LNCaP clone FGC (cell line): ENCODE measurements around the gene PDIA2.

Experiments
- DNase-seq: peaks from one replicate; pipeline ENCODE4 v3.0.0-alpha.2; 2011; ENCODE audit warnings: low read depth
- H3K4me3 ChIP-seq: 2 replicates; pipeline ENCODE4 v1.5.1; 2011; ENCODE audit warnings: mild to moderate bottlenecking, low read depth, low read length, control low read depth
- TF ChIP-seq, protein P1 (sequence below): IDR thresholded peaks from 2 replicates; pipeline ENCODE4 v1.5.1; 2012; ENCODE audit warnings: mild to moderate bottlenecking; ENCODE audit not compliant: control insufficient read depth, insufficient read depth; ENCODE audit errors: extremely low read depth

The PDIA2 gene

DNA sequence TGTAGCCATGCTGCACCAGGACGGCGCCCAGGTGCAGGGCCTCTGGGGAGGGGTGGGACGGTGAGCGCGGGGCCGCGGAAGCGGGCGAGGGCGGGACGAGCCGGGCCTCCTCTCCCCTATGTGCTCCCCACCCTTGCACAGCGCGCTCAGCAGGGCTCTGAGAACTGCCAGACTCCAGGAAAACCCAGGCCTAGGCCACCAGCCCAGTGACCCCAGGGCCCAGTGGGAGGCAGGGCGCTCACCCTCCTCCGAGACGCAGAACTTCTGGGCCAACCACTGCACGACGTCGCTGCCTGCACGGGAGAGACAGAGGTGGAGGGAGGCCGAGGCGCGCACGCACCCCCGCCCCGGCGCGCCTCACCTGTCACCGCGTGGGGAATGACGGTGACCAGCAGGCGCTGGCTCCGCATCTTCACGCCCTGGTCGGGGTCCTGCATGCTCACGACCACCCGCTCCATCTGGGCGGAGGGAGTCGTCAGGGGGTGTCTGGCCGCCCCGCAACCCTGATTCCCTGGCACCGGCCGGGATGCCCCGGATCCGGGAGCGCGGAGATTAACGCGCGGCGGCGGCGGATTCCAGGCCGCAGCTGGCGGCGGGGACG lies 7.8 kb upstream of the PDIA2 start:
- TF ChIP-seq, protein P1, sequence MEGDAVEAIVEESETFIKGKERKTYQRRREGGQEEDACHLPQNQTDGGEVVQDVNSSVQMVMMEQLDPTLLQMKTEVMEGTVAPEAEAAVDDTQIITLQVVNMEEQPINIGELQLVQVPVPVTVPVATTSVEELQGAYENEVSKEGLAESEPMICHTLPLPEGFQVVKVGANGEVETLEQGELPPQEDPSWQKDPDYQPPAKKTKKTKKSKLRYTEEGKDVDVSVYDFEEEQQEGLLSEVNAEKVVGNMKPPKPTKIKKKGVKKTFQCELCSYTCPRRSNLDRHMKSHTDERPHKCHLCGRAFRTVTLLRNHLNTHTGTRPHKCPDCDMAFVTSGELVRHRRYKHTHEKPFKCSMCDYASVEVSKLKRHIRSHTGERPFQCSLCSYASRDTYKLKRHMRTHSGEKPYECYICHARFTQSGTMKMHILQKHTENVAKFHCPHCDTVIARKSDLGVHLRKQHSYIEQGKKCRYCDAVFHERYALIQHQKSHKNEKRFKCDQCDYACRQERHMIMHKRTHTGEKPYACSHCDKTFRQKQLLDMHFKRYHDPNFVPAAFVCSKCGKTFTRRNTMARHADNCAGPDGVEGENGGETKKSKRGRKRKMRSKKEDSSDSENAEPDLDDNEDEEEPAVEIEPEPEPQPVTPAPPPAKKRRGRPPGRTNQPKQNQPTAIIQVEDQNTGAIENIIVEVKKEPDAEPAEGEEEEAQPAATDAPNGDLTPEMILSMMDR = no peak
- DNase-seq = no peak

GRCh38 chr16:275786-276232 lies 7.2 kb upstream of the PDIA2 start, which contains the start of gene RGS11:
RGS11 (minus strand) TSS chr16:275944; CDS start chr16:275911, 33 bp downstream.
- peak within 1 kb of the TSS; percentile 37 for H3K4me3 ChIP-seq
- DNase-seq = no peak
- TF ChIP-seq, protein P1 = no peak

More for the DNA sequence above, 7.8 kb upstream of the PDIA2 start:
- H3K4me3 ChIP-seq = peak overlapping the region; percentile 37

- no peak overlapping the region for H3K4me3 ChIP-seq
- TF ChIP-seq, protein P1 = no peak
- DNase-seq = no peak
Measured at GRCh38 chr16:276426-277077, 6.4 kb upstream of the PDIA2 start.

- no peak overlapping the region for H3K4me3 ChIP-seq
- DNase-seq = peak; percentile 77
- TF ChIP-seq, protein P1 = no peak
Measured at GRCh38 chr16:278863-279366, 4.0 kb upstream of the PDIA2 start.

GRCh38 chr16:279531-279930 lies 3.4 kb upstream of the PDIA2 start:
- H3K4me3 ChIP-seq = no peak overlapping the region
- no peak for DNase-seq
- TF ChIP-seq, protein P1 = no peak

GRCh38 chr16:280005-280460 lies 2.9 kb upstream of the PDIA2 start:
- H3K4me3 ChIP-seq = peak overlapping the region; percentile 46
- no peak for DNase-seq
- TF ChIP-seq, protein P1 = no peak
